ENCODE data around the gene ALG14. TPM values are rescaled to one million over a fixed set of nuclear protein-coding genes. Genes with fewer than 3 reads are reported as not detected.

Gene ALG14
- total and polyA plus RNA-seq, 10 of the 15 experiments (the other 5 are each of a cell fraction or from before 2014, with no cell fraction given): 2.6 to 19.2 (median 7.5) TPM

- no peak for TF ChIP-seq BCL3 (IDR thresholded peaks at IDR 0.05; ENCODE audit: borderline replicate concordance, insufficient read depth, low read depth, low read length, poor library complexity, severe bottlenecking)
- 0 out of 4 replicates have a peak, but pooled peaks of 1 of the 2 experiments have one; percentile 15 for TF ChIP-seq SRF (IDR thresholded peaks at IDR 0.05; ENCODE audit: low read depth in 2 of 2, low read length in 2 of 2)
- TF ChIP-seq MXI1 (IDR thresholded peaks at IDR 0.05; ENCODE audit: low read depth, low read length): 0 out of 2 replicates have a peak, but pooled peaks have one; percentile 13
- peak; percentile 50; the same call in 1 of the 2 replicates for TF ChIP-seq ZNF384 (IDR thresholded peaks at IDR 0.05; ENCODE audit: borderline replicate concordance, low read depth, low read length)
Measured at GRCh38 chr1:95072532-95073419, at the start of gene ALG14 (continued).

- CTCF ChIA-PET: interaction anchor here (0.7 kb wide), 1 partner anchor 47 kb away, joined by 3 read pairs; no protein-coding TSS in a partner anchor
- TF ChIP-seq FOXK2 (IDR thresholded peaks at IDR 0.05): no peak
- TF ChIP-seq HCFC1 (IDR thresholded peaks at IDR 0.05; ENCODE audit: low read length): no peak
- no peak for TF ChIP-seq CEBPZ (IDR thresholded peaks at IDR 0.05; ENCODE audit: low read depth, low read length)
- TF ChIP-seq FOXM1 (IDR thresholded peaks at IDR 0.05; ENCODE audit: low read depth, low read length): no peak
- TF ChIP-seq HDGF (IDR thresholded peaks at IDR 0.05): no peak
- TF ChIP-seq ZBTB33 (IDR thresholded peaks at IDR 0.05): no peak
- no peak for TF ChIP-seq KAT2A (conservative IDR thresholded peaks at IDR 0.05; ENCODE audit: control insufficient read depth, low read depth, low read length)
Measured at GRCh38 chr1:95122151-95122697, 49.5 kb upstream of the ALG14 start.

More at GRCh38 chr1:95122151-95122697, 49.5 kb upstream of the ALG14 start:
- POLR2A ChIA-PET: no interaction called here
- in situ Hi-C loops (cut with MboI): no loop called here
- Histone ChIP-seq H4K20me1 (ENCODE audit: control insufficient read depth, insufficient read depth) (no peaks in the 10 kb centered on the region), H2AFZ (ENCODE audit: control insufficient read depth, low read depth, low read length) (no peak overlapping the region), H3K27me3 (replicated peaks in 1 of 2; ENCODE audit: control insufficient read depth in 2 of 2, insufficient read depth in 2 of 2, low read length in 1 of 2) (peaks cover 3 to 6% of the 10 kb centered on the region in 2 experiments), H3K4me1 (ENCODE audit: control insufficient read depth, insufficient read depth, low read length) (no peaks in the 10 kb centered on the region), H3K4me3 (no peak overlapping the region), H3K79me2 (ENCODE audit: control insufficient read depth, insufficient read depth, low read length) (no peaks in the 10 kb centered on the region), H3K4me2 (ENCODE audit: control insufficient read depth, insufficient read depth) (no peak overlapping the region), H3K36me3 (ENCODE audit: control insufficient read depth in 2 of 2, insufficient read depth in 2 of 2, low read length in 1 of 2) (no peaks in the 10 kb centered on the region), H3K27ac (ENCODE audit: control insufficient read depth, insufficient read depth) (no peak overlapping the region), H3K9me3 (replicated peaks; ENCODE audit: control insufficient read depth, insufficient read depth, low read length) (no peaks in the 10 kb centered on the region), H3K9ac (ENCODE audit: control insufficient read depth, insufficient read depth, low read length) (no peak overlapping the region)
- DNase-seq (ENCODE audit: low read depth, low spot score) (no peak), ATAC-seq (no peak), FAIRE-seq (no peak)
- no TSS peak for BruUV-seq (replicated peaks)
- intact Hi-C loops (cut with micrococcal nuclease; ENCODE audit: unreplicated experiment): no loop called here
- 28% methylated on average over 8 of the region's 8 CpGs for WGBS (ENCODE audit: insufficient coverage, insufficient replicate concordance, low lambda C conversion rate, missing lambda C conversion rate)
- RAD21 ChIA-PET (ENCODE audit: unreplicated experiment): interaction anchor here (0.6 kb wide), 1 partner anchor 175 kb away, joined by 3 read pairs; no protein-coding TSS in a partner anchor
- SMC1A ChIA-PET (ENCODE audit: uncharacterized antibody, unreplicated experiment): no interaction called here
